NCI-H748 treated with DMSO at 0.1 percent for 48 hours (cell line): ENCODE data around the gene COLEC11.
"Not testable (repeated sequence)": the region's sequence is repeated elsewhere in the genome, so short reads cannot be mapped to it uniquely, and the experiment has no call there.

Experiments used
- DNase-seq: peaks from one replicate; lab custom pipeline; 2025; lab: John Stamatoyannopoulos, UW

The COLEC11 gene

GRCh38 chr2:3594493-3595281 lies at the start of gene COLEC11:
Gene COLEC11, plus strand, starts transcription at chr2:3595112. Its CDS starts 9,229 bp downstream, at chr2:3604341.
- DNase-seq, result no peak

GRCh38 chr2:3545788-3546478 lies 49.0 kb upstream of the COLEC11 start:
- DNase-seq, result no peak

GRCh38 chr2:3547915-3548314 lies 47.0 kb upstream of the COLEC11 start:
- DNase-seq, result no peak

GRCh38 chr2:3553946-3554345 lies 41.0 kb upstream of the COLEC11 start:
- DNase-seq, result no peak

- DNase-seq, result no peak
Observed at GRCh38 chr2:3557639-3558204, 37.2 kb upstream of the COLEC11 start.

- DNase-seq, result peak; percentile 90
Observed at GRCh38 chr2:3558205-3559014, 36.5 kb upstream of the COLEC11 start, which contains the start of gene RNASEH1. Gene RNASEH1, minus strand, starts transcription at chr2:3558333. Its CDS starts 73 bp downstream, at chr2:3558260.

- no peak for DNase-seq
Observed at GRCh38 chr2:3563521-3563976, 31.4 kb upstream of the COLEC11 start.

- DNase-seq, result no peak
Observed at GRCh38 chr2:3565117-3565516, 29.8 kb upstream of the COLEC11 start.

- DNase-seq, result no peak
Observed at GRCh38 chr2:3566806-3567205, 28.1 kb upstream of the COLEC11 start.

GRCh38 chr2:3569656-3570055 lies 25.3 kb upstream of the COLEC11 start:
- DNase-seq, result not testable (repeated sequence)

GRCh38 chr2:3571284-3571683 lies 23.6 kb upstream of the COLEC11 start:
- no peak for DNase-seq

GRCh38 chr2:3572620-3573019 lies 22.3 kb upstream of the COLEC11 start:
- no peak for DNase-seq

GRCh38 chr2:3574155-3574554 lies 20.8 kb upstream of the COLEC11 start:
- no peak for DNase-seq

GRCh38 chr2:3575534-3576262 lies 19.2 kb upstream of the COLEC11 start:
- DNase-seq, result no peak

GRCh38 chr2:3576263-3576630 lies 18.7 kb upstream of the COLEC11 start:
- DNase-seq, result not testable (repeated sequence)

- DNase-seq, result no peak
Observed at GRCh38 chr2:3578987-3579386, 15.9 kb upstream of the COLEC11 start.

GRCh38 chr2:3580449-3580848 lies 14.5 kb upstream of the COLEC11 start:
- no peak for DNase-seq

- DNase-seq, result no peak
Observed at GRCh38 chr2:3581367-3582262, 13.3 kb upstream of the COLEC11 start.

- DNase-seq, result no peak
Observed at GRCh38 chr2:3584076-3584475, 10.8 kb upstream of the COLEC11 start.

GRCh38 chr2:3584608-3585260 lies 10.2 kb upstream of the COLEC11 start:
- no peak for DNase-seq
